Astrocyte (in vitro differentiated cells and primary cell): Measurements from ENCODE around the gene MFN2. TPM values are rescaled to one million over a fixed set of nuclear protein-coding genes. Genes with fewer than 3 reads are reported as not detected.

Experiments used
- DNase-seq: peaks from one replicate; pipeline ENCODE4 v3.0.0-alpha.2; 2010; ENCODE audit warnings: low read depth
- FAIRE-seq: peaks from 2 replicates; lab custom pipeline; 2011; peaks lifted over from hg19 to GRCh38; lab: Jason Lieb, UNC
- H2AFZ ChIP-seq: 2 replicates; pipeline ENCODE4 v1.6.0; 2012; ENCODE audit warnings: low read depth, low read length, inconsistent platforms
- H3K27ac ChIP-seq: 2 replicates; pipeline ENCODE4 v1.5.1; 2011; ENCODE audit warnings: low read depth, low read length, inconsistent platforms
- H3K27me3 ChIP-seq: 2 replicates; pipeline ENCODE4 v1.6.0; 2011; ENCODE audit warnings: low read length, inconsistent platforms; ENCODE audit not compliant: insufficient read depth
- H3K36me3 ChIP-seq: 2 replicates; pipeline ENCODE4 v1.5.1; 2011; ENCODE audit warnings: low read length, inconsistent platforms; ENCODE audit not compliant: insufficient read depth
- H3K4me1 ChIP-seq: 2 replicates; pipeline ENCODE4 v1.5.1; 2011; ENCODE audit warnings: low read length, inconsistent platforms; ENCODE audit not compliant: insufficient read depth
- H3K4me2 ChIP-seq: 2 replicates; pipeline ENCODE4 v1.6.0; 2012; ENCODE audit warnings: low read length, inconsistent platforms
- H3K4me3 ChIP-seq: 2 replicates; pipeline ENCODE4 v1.5.1; 2011; ENCODE audit warnings: low read depth, mild to moderate bottlenecking, low read length, inconsistent platforms; ENCODE audit not compliant: insufficient read depth
- H3K79me2 ChIP-seq: 2 replicates; pipeline ENCODE4 v1.6.0; 2012; ENCODE audit warnings: mild to moderate bottlenecking, low read length, inconsistent platforms; ENCODE audit not compliant: insufficient read depth
- H3K9ac ChIP-seq: 2 replicates; pipeline ENCODE4 v1.6.0; 2012; ENCODE audit warnings: mild to moderate bottlenecking, low read length, inconsistent platforms
- H3K9me3 ChIP-seq: 2 replicates; pipeline ENCODE4 v1.5.1; 2012; ENCODE audit warnings: low read depth, mild to moderate bottlenecking, low read length, inconsistent platforms; ENCODE audit not compliant: insufficient read depth
- H4K20me1 ChIP-seq: 2 replicates; pipeline ENCODE4 v1.6.0; 2012; ENCODE audit warnings: low read length, inconsistent platforms; ENCODE audit not compliant: insufficient read depth
- H3K27ac Mint-ChIP-seq: one replicate; pipeline ENCODE4 v1.8.0; 2021; ENCODE audit warnings: mild to moderate bottlenecking, mixed read lengths; ENCODE audit not compliant: unreplicated experiment
- H3K27me3 Mint-ChIP-seq: one replicate; pipeline ENCODE4 v1.8.0; 2021; ENCODE audit warnings: low read depth, mixed read lengths; ENCODE audit not compliant: unreplicated experiment
- H3K36me3 Mint-ChIP-seq: one replicate; pipeline ENCODE4 v1.8.0; 2021; ENCODE audit warnings: low read depth, mixed read lengths; ENCODE audit not compliant: unreplicated experiment
- H3K4me1 Mint-ChIP-seq: one replicate; pipeline ENCODE4 v1.8.0; 2021; ENCODE audit warnings: low read depth, mixed read lengths; ENCODE audit not compliant: unreplicated experiment
- H3K4me3 Mint-ChIP-seq: one replicate; pipeline ENCODE4 v1.8.0; 2021; ENCODE audit warnings: mild to moderate bottlenecking, moderate library complexity, mixed read lengths; ENCODE audit not compliant: unreplicated experiment
- H3K9me3 Mint-ChIP-seq: one replicate; pipeline ENCODE4 v1.8.0; 2021; ENCODE audit warnings: mild to moderate bottlenecking, mixed read lengths; ENCODE audit not compliant: unreplicated experiment
- EZH2 ChIP-seq: IDR thresholded peaks from 2 replicates; pipeline ENCODE4 v1.6.1; 2012; ENCODE audit warnings: mild to moderate bottlenecking, low read length, inconsistent platforms; ENCODE audit not compliant: insufficient read depth
- total RNA-seq: library from RNA; stranded (reverse); gene quantifications from 2 replicates; pipeline ENCODE4 v1.2.1, GENCODE V29; 2021
- TF ChIP-seq, protein P1 (sequence below): IDR thresholded peaks from 2 replicates; pipeline ENCODE4 v1.5.1; 2011; ENCODE audit warnings: low read depth, mild to moderate bottlenecking, inconsistent platforms, low read length, moderate library complexity; ENCODE audit not compliant: insufficient read depth

Gene MFN2
- total RNA-seq, 1 donor from 2014 or later = 75.5 TPM

DNA sequence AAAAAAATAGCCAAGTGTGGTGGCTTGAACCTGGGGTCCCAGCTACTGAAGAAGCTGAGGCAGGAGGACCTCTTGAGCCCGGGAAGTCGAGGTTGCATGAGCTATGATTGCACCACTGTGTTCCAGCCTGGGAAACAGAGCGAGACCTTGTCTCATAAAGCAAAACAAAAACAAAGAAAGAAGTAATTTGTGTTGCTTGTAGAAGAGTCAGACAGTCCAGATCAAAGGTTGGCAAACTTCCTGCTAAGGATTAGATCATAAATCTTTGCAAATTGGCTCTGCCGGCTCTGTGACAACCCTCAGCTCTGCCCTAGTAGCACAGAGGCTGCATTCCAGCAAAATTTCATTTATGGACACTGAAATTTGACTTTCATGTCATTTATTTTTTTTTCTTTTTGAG is 19.0 kb upstream of the MFN2 start:
- Histone ChIP-seq H3K9me3 (no peaks in the 10 kb centered on the region), H3K4me1 (no peaks in the 10 kb centered on the region), H4K20me1 (peaks cover 37% of the 10 kb centered on the region), H2AFZ (no peak overlapping the region), H3K27ac (no peak overlapping the region), H3K4me3 (no peak overlapping the region), H3K4me2 (no peak overlapping the region), H3K36me3 (peaks cover 40% of the 10 kb centered on the region), H3K9ac (no peak overlapping the region), H3K79me2 (no peaks in the 10 kb centered on the region), H3K27me3 (no peaks in the 10 kb centered on the region)
- Mint-ChIP-seq H3K4me1 (no peaks in the 10 kb centered on the region), H3K36me3 (peaks cover 19% of the 10 kb centered on the region), H3K9me3 (no peaks in the 10 kb centered on the region), H3K4me3 (no peak overlapping the region), H3K27me3 (no peaks in the 10 kb centered on the region), H3K27ac (no peak overlapping the region)
- DNase-seq = no peak
- TF ChIP-seq EZH2 = no peak
- TF ChIP-seq, protein P1, sequence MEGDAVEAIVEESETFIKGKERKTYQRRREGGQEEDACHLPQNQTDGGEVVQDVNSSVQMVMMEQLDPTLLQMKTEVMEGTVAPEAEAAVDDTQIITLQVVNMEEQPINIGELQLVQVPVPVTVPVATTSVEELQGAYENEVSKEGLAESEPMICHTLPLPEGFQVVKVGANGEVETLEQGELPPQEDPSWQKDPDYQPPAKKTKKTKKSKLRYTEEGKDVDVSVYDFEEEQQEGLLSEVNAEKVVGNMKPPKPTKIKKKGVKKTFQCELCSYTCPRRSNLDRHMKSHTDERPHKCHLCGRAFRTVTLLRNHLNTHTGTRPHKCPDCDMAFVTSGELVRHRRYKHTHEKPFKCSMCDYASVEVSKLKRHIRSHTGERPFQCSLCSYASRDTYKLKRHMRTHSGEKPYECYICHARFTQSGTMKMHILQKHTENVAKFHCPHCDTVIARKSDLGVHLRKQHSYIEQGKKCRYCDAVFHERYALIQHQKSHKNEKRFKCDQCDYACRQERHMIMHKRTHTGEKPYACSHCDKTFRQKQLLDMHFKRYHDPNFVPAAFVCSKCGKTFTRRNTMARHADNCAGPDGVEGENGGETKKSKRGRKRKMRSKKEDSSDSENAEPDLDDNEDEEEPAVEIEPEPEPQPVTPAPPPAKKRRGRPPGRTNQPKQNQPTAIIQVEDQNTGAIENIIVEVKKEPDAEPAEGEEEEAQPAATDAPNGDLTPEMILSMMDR = no peak
- no peak for FAIRE-seq

DNA sequence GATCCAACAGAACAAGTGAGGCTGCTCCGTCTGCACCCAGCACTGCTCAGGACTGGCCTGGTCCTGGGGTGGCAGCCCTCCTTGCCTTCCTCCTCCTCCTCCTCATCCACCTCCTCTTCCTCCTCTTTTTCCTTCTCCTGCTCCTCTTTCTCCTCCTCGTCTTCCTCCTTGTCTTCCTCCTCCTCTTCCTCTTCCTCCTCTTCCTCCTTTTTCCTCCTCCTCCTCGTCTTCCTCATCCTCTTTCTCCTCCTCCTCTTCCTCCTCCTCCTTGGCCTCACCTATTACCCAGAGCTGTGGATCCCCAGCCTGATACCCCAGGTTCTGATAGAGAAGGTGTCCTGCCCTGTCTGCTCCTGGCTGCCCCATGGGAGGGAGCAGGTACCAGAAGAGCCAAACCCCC is 16.6 kb upstream of the MFN2 start:
- no peak overlapping the region for H3K4me2 ChIP-seq
- H3K27ac Mint-ChIP-seq = no peak overlapping the region
- H3K27me3 ChIP-seq = no peaks in the 10 kb centered on the region
- H3K36me3 Mint-ChIP-seq = peaks cover 13% of the 10 kb centered on the region
- no peaks in the 10 kb centered on the region for H3K79me2 ChIP-seq
- H3K4me3 ChIP-seq = no peak overlapping the region
- no peaks in the 10 kb centered on the region for H3K9me3 Mint-ChIP-seq
- H4K20me1 ChIP-seq = peaks cover 25% of the 10 kb centered on the region
- TF ChIP-seq, protein P1 = no peak
- no peak for TF ChIP-seq EZH2
- peaks cover 30% of the 10 kb centered on the region for H3K36me3 ChIP-seq
- H3K9ac ChIP-seq = no peak overlapping the region
- DNase-seq = no peak
- H3K9me3 ChIP-seq = no peaks in the 10 kb centered on the region
- no peaks in the 10 kb centered on the region for H3K4me1 Mint-ChIP-seq
- H3K27me3 Mint-ChIP-seq = no peaks in the 10 kb centered on the region
- H3K4me3 Mint-ChIP-seq = no peak overlapping the region
- H3K4me1 ChIP-seq = no peaks in the 10 kb centered on the region
- FAIRE-seq = no peak
- no peak overlapping the region for H2AFZ ChIP-seq
- no peak overlapping the region for H3K27ac ChIP-seq

DNA sequence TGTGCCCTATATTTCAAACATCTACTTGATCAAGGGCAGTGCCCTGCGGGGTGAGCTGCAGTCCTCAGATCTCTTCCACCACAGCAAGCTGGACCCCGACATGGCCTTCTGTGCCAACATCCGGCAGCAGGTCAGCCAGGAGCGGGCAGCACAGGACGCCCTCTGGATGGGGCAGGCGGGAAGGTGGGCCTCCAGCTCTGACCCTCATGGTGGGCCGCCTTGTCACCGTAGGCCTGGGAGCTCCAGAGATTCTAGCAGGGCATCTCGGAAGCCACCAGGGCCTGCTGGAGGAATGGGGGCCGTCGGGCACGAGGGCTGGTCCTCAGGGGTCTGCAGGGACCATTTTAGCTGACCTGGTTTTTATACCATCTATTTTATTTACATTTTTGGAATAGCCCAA is 15.6 kb upstream of the MFN2 start:
- Histone ChIP-seq H3K9me3 (no peaks in the 10 kb centered on the region), H3K36me3 (peaks cover 35% of the 10 kb centered on the region), H3K4me1 (no peaks in the 10 kb centered on the region), H4K20me1 (peaks cover 28% of the 10 kb centered on the region), H3K79me2 (no peaks in the 10 kb centered on the region), H2AFZ (no peak overlapping the region), H3K27me3 (no peaks in the 10 kb centered on the region), H3K9ac (no peak overlapping the region), H3K4me3 (no peak overlapping the region), H3K4me2 (no peak overlapping the region), H3K27ac (no peak overlapping the region)
- H3K4me3 Mint-ChIP-seq = no peak overlapping the region
- no peaks in the 10 kb centered on the region for H3K4me1 Mint-ChIP-seq
- TF ChIP-seq, protein P1 = no peak
- no peak for TF ChIP-seq EZH2
- no peaks in the 10 kb centered on the region for H3K27me3 Mint-ChIP-seq
- no peak for DNase-seq
- no peak overlapping the region for H3K27ac Mint-ChIP-seq
- FAIRE-seq = no peak
- H3K9me3 Mint-ChIP-seq = no peaks in the 10 kb centered on the region
- H3K36me3 Mint-ChIP-seq = peaks cover 13% of the 10 kb centered on the region
